Smooth muscle cell of the brain vasculature (primary cell): Measurements from ENCODE around the gene NOBOX.
"Not testable (repeated sequence)": the region's sequence is repeated elsewhere in the genome, so short reads cannot be mapped to it uniquely, and the experiment has no call there.

Experiments
- DNase-seq: peaks from one replicate; pipeline ENCODE4 v3.0.0-alpha.2; 2012; ENCODE audit warnings: low read depth, low spot score

The NOBOX gene

GRCh38 chr7:144403649-144404061 lies at the start of gene NOBOX:
Gene NOBOX (minus strand): TSS chr7:144403693.
- DNase-seq = no peak

DNA sequence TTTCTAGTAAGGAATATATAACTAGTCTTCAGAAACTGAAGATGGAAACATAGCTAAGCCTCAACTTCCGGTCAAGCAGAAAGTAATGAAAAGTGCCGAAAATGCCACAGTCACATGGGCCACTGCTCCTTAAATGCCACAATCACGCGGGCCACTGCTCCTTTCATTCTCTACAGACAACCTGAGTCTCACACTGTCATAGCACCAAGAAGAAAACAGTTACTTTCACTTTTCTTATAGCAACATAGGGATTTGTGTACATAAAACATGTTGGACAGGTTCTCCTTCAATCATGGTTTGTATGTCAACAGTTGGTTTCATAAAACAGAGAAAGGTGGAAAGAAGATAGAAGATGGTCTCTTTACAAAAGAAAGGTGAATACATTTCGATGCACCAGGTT lies 48.6 kb upstream of the NOBOX start:
- DNase-seq = no peak

GRCh38 chr7:144445590-144445989 lies 42.1 kb upstream of the NOBOX start:
- DNase-seq = no peak

DNA sequence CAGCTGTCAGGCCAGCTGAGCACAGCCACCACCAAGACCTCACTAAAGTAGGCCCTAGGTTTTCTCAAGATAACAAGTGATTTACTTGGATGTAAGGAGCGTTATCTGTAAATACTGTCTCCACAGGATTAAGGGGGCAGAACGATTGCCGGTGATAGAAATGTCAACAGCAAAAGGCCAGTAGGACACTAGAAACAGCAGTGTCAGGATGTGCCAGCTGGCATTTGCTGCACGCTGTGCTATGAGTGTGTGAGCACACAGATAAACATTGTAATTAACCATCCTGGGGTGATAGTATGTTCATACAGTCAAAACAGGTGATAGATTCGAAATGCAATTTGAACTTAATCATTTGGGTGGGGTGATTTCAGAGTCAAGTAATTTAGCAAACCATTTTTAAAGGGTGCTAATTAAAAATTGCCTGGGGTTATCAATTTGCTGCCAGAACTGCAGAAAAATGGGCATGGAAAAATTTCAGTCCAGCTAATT lies 36.3 kb upstream of the NOBOX start:
- no peak for DNase-seq

DNA sequence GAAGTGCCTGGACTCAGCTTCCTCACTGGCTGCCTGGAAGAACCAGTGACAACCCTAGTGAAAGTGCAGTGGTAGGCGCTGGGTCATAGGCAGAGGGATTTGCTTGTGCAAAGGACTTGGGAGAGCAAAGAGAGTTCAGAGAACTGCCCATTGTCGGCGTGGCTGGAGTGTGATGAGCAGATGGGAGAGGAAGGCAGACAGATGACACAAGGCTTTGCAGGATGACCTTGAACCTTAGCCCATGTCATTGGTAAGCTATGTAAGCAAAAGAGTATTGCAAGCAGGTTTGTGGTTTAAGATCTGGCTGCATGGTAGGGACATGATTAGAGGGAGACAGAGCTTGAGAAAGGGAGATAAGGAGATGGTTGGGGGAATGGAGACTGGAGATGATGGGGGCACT lies 35.3 kb upstream of the NOBOX start:
- no peak for DNase-seq

DNA sequence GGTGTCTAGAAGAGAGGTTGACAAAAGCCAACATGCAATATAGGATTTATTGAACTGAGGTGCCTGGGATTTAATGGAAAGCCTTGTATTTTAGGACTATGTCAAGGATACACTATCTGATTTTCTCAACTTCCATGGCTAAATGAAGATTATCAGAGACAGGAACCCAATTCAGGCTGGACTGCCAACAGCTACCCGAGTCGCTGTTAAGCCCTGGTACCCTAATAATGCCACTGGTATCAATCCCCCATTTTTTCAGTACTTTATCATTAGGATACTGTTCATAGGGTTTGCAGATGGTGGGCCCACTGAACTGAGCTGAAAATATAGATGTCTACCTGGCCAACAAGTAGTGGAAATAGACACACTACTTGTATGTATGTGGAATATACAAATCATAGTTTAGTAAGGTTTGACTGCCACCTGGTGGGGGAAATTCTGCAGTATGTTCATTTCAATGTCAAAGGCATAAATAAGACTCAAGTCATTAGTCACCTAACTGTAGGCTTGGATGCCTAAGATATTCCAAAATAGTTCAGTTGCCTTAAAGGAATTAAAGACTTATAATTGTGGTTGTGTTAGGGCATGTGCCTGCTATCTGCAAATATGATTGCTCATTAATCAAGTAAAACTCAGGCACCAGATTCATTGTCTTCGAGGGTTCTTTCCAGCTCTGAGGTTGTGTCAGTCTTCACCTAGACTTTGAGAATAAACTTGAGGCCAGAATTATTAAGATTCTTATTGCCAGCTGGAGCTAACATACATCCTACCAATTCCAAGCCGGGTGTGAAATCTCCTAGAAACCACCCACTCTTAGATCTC lies 34.1 kb upstream of the NOBOX start:
- peak; percentile 52 for DNase-seq

- DNase-seq = no peak
Measured at GRCh38 chr7:144436500-144436899, 33.0 kb upstream of the NOBOX start.

GRCh38 chr7:144428431-144428830 lies 24.9 kb upstream of the NOBOX start:
- DNase-seq = no peak

GRCh38 chr7:144427539-144427938 lies 24.0 kb upstream of the NOBOX start:
- not testable (repeated sequence) for DNase-seq

DNA sequence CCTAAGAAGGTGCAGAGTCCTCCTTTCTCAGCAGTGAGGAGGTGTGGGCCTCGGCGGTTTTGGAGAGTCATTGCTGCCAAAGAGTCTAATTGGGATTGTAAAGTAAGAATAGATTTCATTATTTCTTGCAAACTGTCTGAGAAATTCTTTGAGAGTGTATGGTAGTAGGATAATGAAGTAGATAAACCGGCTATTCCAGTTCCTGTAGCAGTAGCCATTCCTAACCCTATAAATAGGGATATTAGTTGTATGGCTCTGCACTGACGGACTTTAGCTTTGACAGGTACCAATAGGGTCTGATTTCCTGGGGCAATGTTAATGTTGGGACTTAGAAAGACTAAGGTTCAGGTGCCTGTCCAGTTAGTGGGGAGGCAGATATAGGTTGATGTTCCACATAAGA lies 15.4 kb upstream of the NOBOX start:
- DNase-seq = not testable (repeated sequence)

- no peak for DNase-seq
Measured at GRCh38 chr7:144416341-144416740, 12.8 kb upstream of the NOBOX start.

- DNase-seq = no peak
Measured at GRCh38 chr7:144415858-144416257, 12.4 kb upstream of the NOBOX start.

DNA sequence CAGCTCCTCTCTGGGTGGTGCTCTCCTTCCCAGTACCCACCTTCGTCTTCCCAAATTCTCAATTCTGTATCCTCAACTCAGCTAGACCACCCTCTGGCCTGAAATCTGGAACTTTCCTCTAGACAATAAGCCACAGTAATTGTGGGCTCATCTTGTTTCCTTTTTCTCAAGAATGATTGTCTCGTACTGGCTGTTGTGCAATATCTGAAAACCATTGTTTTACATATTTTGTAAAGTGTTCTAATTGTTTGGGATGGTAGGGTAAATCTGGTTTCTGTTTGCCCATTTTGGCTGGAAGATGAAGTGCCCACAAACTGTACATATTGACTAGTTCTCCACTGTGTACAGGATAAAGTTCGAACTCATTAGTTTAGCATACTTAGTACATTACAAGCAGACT lies 11.3 kb upstream of the NOBOX start:
- DNase-seq = no peak

- no peak for DNase-seq
Measured at GRCh38 chr7:144410441-144410840, 6.9 kb upstream of the NOBOX start.

GRCh38 chr7:144408121-144408520 lies 4.6 kb upstream of the NOBOX start:
- no peak for DNase-seq

DNA sequence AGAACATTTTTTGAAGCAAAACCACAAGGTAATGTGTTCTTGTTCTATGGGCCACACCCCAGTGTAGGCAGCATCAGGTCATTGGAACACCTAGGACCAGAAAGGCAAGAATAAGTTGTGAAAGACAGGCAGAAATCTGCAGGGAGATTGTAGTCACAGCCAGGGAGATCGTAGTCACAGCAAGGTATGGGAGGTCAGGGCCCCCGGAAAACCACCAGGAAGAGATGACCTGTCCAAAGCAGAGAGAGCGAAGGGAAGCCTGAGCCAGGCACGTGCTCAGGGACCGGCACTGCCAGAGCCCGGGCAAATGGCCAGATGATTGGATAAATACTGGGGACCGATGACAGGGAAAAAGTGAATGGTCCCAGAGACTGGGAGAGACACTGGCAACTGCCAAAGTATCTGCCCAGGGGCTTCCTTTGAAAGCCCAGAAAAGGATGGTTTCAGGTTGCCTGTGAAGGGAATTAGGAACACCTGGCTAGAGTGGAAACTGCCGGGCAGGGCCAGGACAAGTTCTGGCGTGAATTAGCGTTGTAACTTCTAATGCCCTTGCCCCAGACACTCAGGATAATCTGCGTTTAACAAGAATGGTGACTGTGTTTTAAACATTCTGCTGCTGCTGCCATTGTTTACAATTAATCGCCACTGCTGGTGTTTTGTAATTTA lies 3.9 kb upstream of the NOBOX start:
- no peak for DNase-seq

GRCh38 chr7:144404946-144405345 lies 1.5 kb upstream of the NOBOX start:
- DNase-seq = no peak

- DNase-seq = no peak
Measured at GRCh38 chr7:144403102-144403501, 391 bp downstream of the NOBOX start.

DNA sequence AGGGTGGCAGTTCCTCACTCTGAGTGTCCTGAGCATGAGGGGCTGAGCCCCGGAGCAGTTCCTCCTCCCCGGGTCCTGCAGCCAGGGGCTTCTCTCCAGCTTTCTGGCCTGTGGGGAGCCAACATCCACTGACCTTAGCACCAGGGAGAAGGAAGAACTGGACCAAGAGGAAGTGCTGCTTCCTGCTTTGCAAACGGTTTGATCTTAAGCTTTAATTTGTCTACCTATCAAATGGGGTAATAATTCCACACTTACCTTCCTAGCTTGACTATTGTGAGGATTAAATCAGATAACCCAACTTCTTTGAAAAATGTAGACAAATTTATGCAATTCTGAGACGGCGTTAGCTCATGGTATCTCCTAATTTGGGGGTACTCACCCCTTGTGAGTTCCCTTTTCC lies 2.0 kb downstream of the NOBOX start:
- no peak for DNase-seq

- no peak for DNase-seq
Measured at GRCh38 chr7:144399946-144400345, 3.5 kb downstream of the NOBOX start.

- DNase-seq = no peak
Measured at GRCh38 chr7:144398911-144399310, 4.6 kb downstream of the NOBOX start.

GRCh38 chr7:144398291-144398690 lies 5.2 kb downstream of the NOBOX start:
- no peak for DNase-seq

DNA sequence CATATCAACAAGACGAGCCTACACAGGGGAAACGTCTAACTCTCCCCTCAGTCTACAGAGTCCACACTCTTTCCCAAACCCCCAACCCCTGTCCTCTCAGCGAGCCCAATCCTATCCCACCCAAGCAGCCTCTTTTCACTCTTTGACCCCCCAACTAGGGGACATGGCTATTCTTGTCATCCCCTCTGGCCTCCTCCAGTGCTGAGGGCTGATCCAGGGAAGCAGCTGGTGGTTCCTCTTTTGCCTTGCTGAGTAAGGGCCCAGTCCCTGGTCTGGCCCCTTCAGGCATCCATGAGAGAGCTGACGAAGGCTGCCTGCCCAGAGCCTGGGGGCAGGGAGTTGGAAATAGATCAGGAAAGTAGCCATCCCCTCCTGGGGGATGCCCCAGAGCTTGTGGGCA lies 6.4 kb downstream of the NOBOX start:
- DNase-seq = no peak
